HCT116 (cell line): ENCODE measurements around the gene SEC14L6. TPM values are rescaled to one million over a fixed set of nuclear protein-coding genes. Genes with fewer than 3 reads are reported as not detected.

ENCODE experiments used
- ATAC-seq: fragments of 200-7000 bp; cut with Tn5 transposase; 2 replicates; pipeline ENCODE4 v1.9.1; 2020; ENCODE audit warnings: mild to moderate bottlenecking, moderate library complexity
- BruUV-seq: library from RNA; stranded (reverse); fragments of 400-500 nt; replicated peaks from 2 replicates; lab custom pipeline; 2021; lab: Mats Ljungman, UMichigan
- CTCF ChIA-PET: fragments of 300-600 bp; sonication (Branson Sonifier 250); formaldehyde crosslinking; loops from one replicate; lab custom pipeline; 2021; ENCODE audit warnings: antibody characterized with exemption; lab: Charles Lee
- POLR2A ChIA-PET: fragments of 300-600, 350-600 bp; sonication (Branson Sonifier 250); formaldehyde crosslinking; loops from one replicate; lab custom pipeline; 2021; ENCODE audit warnings: antibody characterized with exemption; lab: Charles Lee
- RAD21 ChIA-PET, 2 experiments: fragments of 300-600 bp; sonication (Branson Sonifier 250); formaldehyde crosslinking; loops; one replicate each; lab custom pipeline; 2023; ENCODE audit warnings: low total read pairs in 2 of 2; ENCODE audit not compliant: uncharacterized antibody in 2 of 2, unreplicated experiment in 2 of 2, low non-redundant PET in 1 of 2; lab: Charles Lee
- DNase-seq: peaks from one replicate; pipeline ENCODE4 v3.0.0-alpha.2; 2010; ENCODE audit warnings: low read depth, low spot score
- H2AFZ ChIP-seq: fragments of 200-600 bp; shearing (Covaris generic), sonication (generic); 2 replicates; pipeline ENCODE4 v1.6.1; 2017; ENCODE audit warnings: low read depth, mixed run types, mixed read lengths, antibody characterized with exemption, low read length; ENCODE audit not compliant: poor library complexity, severe bottlenecking
- H3K27ac ChIP-seq: 2 replicates; pipeline ENCODE4 v1.5.1; 2012; ENCODE audit warnings: low read depth, low read length
- H3K27me3 ChIP-seq: fragments of 200-600 bp; sonication (generic); 2 replicates; pipeline ENCODE4 v1.6.1; 2016; ENCODE audit warnings: mixed run types, low read length, mixed read lengths; ENCODE audit not compliant: insufficient read depth
- H3K36me3 ChIP-seq, 2 experiments: fragments of 200-500 bp in 1 of 2; fragments of 200-600 bp in 1 of 2; sonication (Bioruptor generic) in 1 of 2; sonication (generic) in 1 of 2; 2 replicates each; pipeline versions ENCODE4 v1.5.1 to v1.6.1; 2014 to 2016; ENCODE audit warnings: low read length in 2 of 2, inconsistent platforms in 1 of 2, mixed read lengths in 1 of 2, mixed run types in 1 of 2; ENCODE audit not compliant: insufficient read depth in 2 of 2, control insufficient read depth in 1 of 2
- H3K4me1 ChIP-seq, 2 experiments: fragments of 200-600 bp in 1 of 2; sonication (generic) in 1 of 2; 2 replicates each; pipeline versions ENCODE4 v1.5.1 to v1.6.1; 2012 to 2017; ENCODE audit warnings: low read length in 2 of 2, inconsistent platforms in 1 of 2, mild to moderate bottlenecking in 1 of 2, mixed read lengths in 1 of 2, mixed run types in 1 of 2, moderate library complexity in 1 of 2; ENCODE audit not compliant: insufficient read depth in 2 of 2, control insufficient read depth in 1 of 2
- H3K4me2 ChIP-seq: fragments of 200-600 bp; sonication (generic); 2 replicates; pipeline ENCODE4 v1.6.1; 2017; ENCODE audit warnings: mixed run types, low read length, mixed read lengths
- H3K4me3 ChIP-seq, 2 experiments: fragments of 200-600 bp in 1 of 2; sonication (generic) in 1 of 2; replicated peaks in 1 of 2; 2 replicates each; pipeline ENCODE4 v1.5.1; 2011 to 2016; ENCODE audit warnings: low read length in 2 of 2, control low read depth in 1 of 2, low read depth in 1 of 2, mild to moderate bottlenecking in 1 of 2, mixed read lengths in 1 of 2, mixed run types in 1 of 2
- H3K79me2 ChIP-seq: fragments of 200-600 bp; sonication (generic); 2 replicates; pipeline ENCODE4 v1.6.1; 2017; ENCODE audit warnings: mild to moderate bottlenecking, mixed run types, low read length, moderate library complexity, mixed read lengths; ENCODE audit not compliant: insufficient read depth
- H3K9ac ChIP-seq: fragments of 200-600 bp; sonication (generic); 2 replicates; pipeline ENCODE4 v1.6.1; 2016; ENCODE audit warnings: low read length, mixed read lengths
- H3K9me2 ChIP-seq: fragments of 200-600 bp; sonication (generic), shearing (Covaris generic); 2 replicates; pipeline ENCODE4 v1.6.1; 2017; ENCODE audit warnings: mixed run types, mild to moderate bottlenecking, moderate library complexity; ENCODE audit not compliant: insufficient read depth
- H3K9me3 ChIP-seq, 2 experiments: fragments of 200-500 bp in 1 of 2; fragments of 200-600 bp in 1 of 2; sonication (Bioruptor generic) in 1 of 2; sonication (generic) in 1 of 2; 2 replicates each; pipeline ENCODE4 v1.6.1; 2014 to 2017; ENCODE audit warnings: low read length in 2 of 2, mixed read lengths in 2 of 2, inconsistent platforms in 1 of 2, low read depth in 1 of 2, mild to moderate bottlenecking in 1 of 2, mixed run types in 1 of 2, moderate library complexity in 1 of 2; ENCODE audit not compliant: control insufficient read depth in 1 of 2, insufficient read depth in 1 of 2
- H4K20me1 ChIP-seq: fragments of 200-600 bp; sonication (generic), shearing (Covaris generic); 2 replicates; pipeline ENCODE4 v1.6.1; 2017; ENCODE audit warnings: mixed run types, mild to moderate bottlenecking, moderate library complexity; ENCODE audit not compliant: insufficient read depth
- ATF3 ChIP-seq: IDR thresholded peaks from 2 replicates; pipeline ENCODE4 v1.6.1; 2012
- CBX3 ChIP-seq: IDR thresholded peaks from 2 replicates; pipeline ENCODE4 v1.6.1; 2012; ENCODE audit warnings: low read depth
- CEBPB ChIP-seq: IDR thresholded peaks from 2 replicates; pipeline ENCODE4 v1.6.1; 2012; ENCODE audit warnings: low read depth
- EGR1 ChIP-seq: IDR thresholded peaks from 2 replicates; pipeline ENCODE4 v1.6.1; 2012; ENCODE audit warnings: low read depth
- ELF1 ChIP-seq: IDR thresholded peaks from 2 replicates; pipeline ENCODE4 v1.6.1; 2012; ENCODE audit warnings: low read depth, borderline replicate concordance
- EZH2 ChIP-seq: fragments of 200-600 bp; sonication (generic); IDR thresholded peaks from 2 replicates; pipeline ENCODE4 v1.6.1; 2017; ENCODE audit warnings: antibody characterized with exemption, mixed run types
- FOSL1 ChIP-seq: IDR thresholded peaks from 2 replicates; pipeline ENCODE4 v1.6.1; 2012; ENCODE audit warnings: low read depth
- RAD21 ChIP-seq: IDR thresholded peaks from 2 replicates; pipeline ENCODE4 v1.6.1; 2012; ENCODE audit warnings: low read depth, mild to moderate bottlenecking
- SIN3A ChIP-seq: IDR thresholded peaks from 2 replicates; pipeline ENCODE4 v1.6.1; 2012; ENCODE audit warnings: low read depth
- SP1 ChIP-seq: IDR thresholded peaks from 2 replicates; pipeline ENCODE4 v1.6.1; 2012; ENCODE audit warnings: low read depth
- SRF ChIP-seq: IDR thresholded peaks from 2 replicates; pipeline ENCODE4 v1.6.1; 2012; ENCODE audit warnings: low read depth
- TCF7L2 ChIP-seq: IDR thresholded peaks from 2 replicates; pipeline ENCODE4 v1.7.0; 2011; ENCODE audit warnings: borderline replicate concordance, inconsistent platforms; ENCODE audit not compliant: insufficient read depth, insufficient read length; ENCODE audit errors: extremely low read depth
- YY1 ChIP-seq: IDR thresholded peaks from 2 replicates; pipeline ENCODE4 v1.6.1; 2011; ENCODE audit warnings: low read length, low read depth, moderate library complexity, mild to moderate bottlenecking; ENCODE audit not compliant: insufficient replicate concordance; ENCODE audit errors: extremely low read depth
- ZNF274 ChIP-seq: fragments of 200-500 bp; sonication (Bioruptor generic); IDR thresholded peaks from 2 replicates; pipeline ENCODE4 v1.6.1; 2014; ENCODE audit warnings: mild to moderate bottlenecking, low read depth, low read length, inconsistent platforms
- intact Hi-C: fragments of 100-400 bp; cut with micrococcal nuclease; formaldehyde crosslinking; loops from 2 replicates; pipeline ENCODE4 v1.10.0; 2022
- total RNA-seq: library from RNA; stranded (reverse); gene quantifications from one replicate; pipeline ENCODE4 v1.2.1, GENCODE V29; 2021; ENCODE audit not compliant: unreplicated experiment
- TF ChIP-seq, protein P1 (sequence below): IDR thresholded peaks from 2 replicates; pipeline ENCODE4 v1.6.1; 2011; ENCODE audit warnings: mild to moderate bottlenecking, low read length, moderate library complexity; ENCODE audit not compliant: insufficient replicate concordance; ENCODE audit errors: extremely low read depth

The SEC14L6 gene
- total RNA-seq, 1 experiment from 2014 or later: not detected

DNA sequence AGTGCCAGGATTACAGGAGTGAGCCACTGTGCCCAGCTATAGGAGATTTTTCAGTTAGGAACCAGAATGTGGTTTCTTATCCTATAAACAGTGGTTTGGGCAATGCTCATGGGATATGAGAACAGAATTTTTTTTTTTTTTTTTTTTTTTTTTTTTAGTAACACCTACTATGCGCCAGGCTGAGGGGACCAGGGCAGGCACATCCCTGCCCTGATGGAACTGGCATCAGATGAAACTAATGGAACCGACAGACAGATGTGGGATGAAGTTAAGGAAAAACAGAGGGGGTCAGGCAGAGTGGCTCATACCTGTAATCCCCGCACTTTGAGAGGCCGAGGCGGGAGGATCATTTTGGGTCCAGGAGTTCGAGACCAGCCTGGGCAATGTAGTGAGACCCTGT, 45.9 kb downstream of the SEC14L6 start:
- Histone ChIP-seq H3K27ac (no peak overlapping the region), H2AFZ (no peak overlapping the region), H3K9ac (no peak overlapping the region), H3K79me2 (no peaks in the 10 kb centered on the region), H3K4me3 (no peak overlapping the region)
- RAD21 ChIA-PET: no interaction called here
- TF ChIP-seq SP1 (no peak), EZH2 (no peak), FOSL1 (no peak), SRF (no peak), TCF7L2 (no peak), YY1 (no peak), CEBPB (no peak), ZNF274 (no peak), CBX3 (no peak), EGR1 (no peak), RAD21 (no peak), SIN3A (no peak), ATF3 (no peak), ELF1 (no peak)
- TF ChIP-seq, protein P1, sequence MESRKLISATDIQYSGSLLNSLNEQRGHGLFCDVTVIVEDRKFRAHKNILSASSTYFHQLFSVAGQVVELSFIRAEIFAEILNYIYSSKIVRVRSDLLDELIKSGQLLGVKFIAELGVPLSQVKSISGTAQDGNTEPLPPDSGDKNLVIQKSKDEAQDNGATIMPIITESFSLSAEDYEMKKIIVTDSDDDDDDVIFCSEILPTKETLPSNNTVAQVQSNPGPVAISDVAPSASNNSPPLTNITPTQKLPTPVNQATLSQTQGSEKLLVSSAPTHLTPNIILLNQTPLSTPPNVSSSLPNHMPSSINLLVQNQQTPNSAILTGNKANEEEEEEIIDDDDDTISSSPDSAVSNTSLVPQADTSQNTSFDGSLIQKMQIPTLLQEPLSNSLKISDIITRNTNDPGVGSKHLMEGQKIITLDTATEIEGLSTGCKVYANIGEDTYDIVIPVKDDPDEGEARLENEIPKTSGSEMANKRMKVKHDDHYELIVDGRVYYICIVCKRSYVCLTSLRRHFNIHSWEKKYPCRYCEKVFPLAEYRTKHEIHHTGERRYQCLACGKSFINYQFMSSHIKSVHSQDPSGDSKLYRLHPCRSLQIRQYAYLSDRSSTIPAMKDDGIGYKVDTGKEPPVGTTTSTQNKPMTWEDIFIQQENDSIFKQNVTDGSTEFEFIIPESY: no peak
- TF ChIP-seq, all 23 proteins: peak for 0
- CTCF ChIA-PET: interaction anchor here (0.6 to 0.7 kb wide), 2 partner anchors 93 to 106 kb away, joined by 4 read pairs; partner anchors contain the start of gene TCN2
- no peaks in the 10 kb centered on the region for H3K9me2 ChIP-seq
- H3K4me2 ChIP-seq: no peak overlapping the region
- DNase-seq (no peak), ATAC-seq (no peak)
- no TSS peak for BruUV-seq
- no peaks in the 10 kb centered on the region for H3K27me3 ChIP-seq
- POLR2A ChIA-PET: no interaction called here
- H3K9me3 ChIP-seq: no peaks in the 10 kb centered on the region
- peaks cover 0 to 12% of the 10 kb centered on the region in 2 experiments; a peak in 3 of 4 replicates for H3K4me1 ChIP-seq
- no peaks in the 10 kb centered on the region for H4K20me1 ChIP-seq
- intact Hi-C loops: no loop called here
- H3K36me3 ChIP-seq: no peaks in the 10 kb centered on the region
